Brain microvascular endothelial cell (primary cell): Measurements from ENCODE around the gene CHAT.

Experiments
- DNase-seq: peaks from one replicate; pipeline ENCODE4 v3.0.0-alpha.2; 2020
- H3K27ac ChIP-seq: fragments of 250-450 bp; sonication (Bioruptor Pico); 2 replicates; pipeline ENCODE4 v1.5.1; 2020; ENCODE audit warnings: mild to moderate bottlenecking, moderate library complexity
- H3K27me3 ChIP-seq: fragments of 250-450 bp; sonication (Bioruptor Pico); replicated peaks from 2 replicates; pipeline ENCODE4 v1.5.1; 2020; ENCODE audit warnings: mild to moderate bottlenecking
- H3K36me3 ChIP-seq: fragments of 250-450 bp; sonication (Bioruptor Pico); replicated peaks from 2 replicates; pipeline ENCODE4 v1.5.1; 2020; ENCODE audit warnings: mild to moderate bottlenecking
- H3K4me3 ChIP-seq: 2 replicates; pipeline ENCODE4 v1.5.1; 2011; ENCODE audit warnings: low read depth, mild to moderate bottlenecking, control low read depth, low read length, moderate library complexity
- CTCF ChIP-seq: IDR thresholded peaks from 2 replicates; pipeline ENCODE4 v1.5.1; 2011; ENCODE audit warnings: low read depth, mild to moderate bottlenecking, moderate library complexity, low read length, control low read depth, inconsistent platforms; ENCODE audit errors: missing control alignments
- in situ Hi-C: cut with HindIII; loops from 2 replicates; pipeline ENCODE4 v1.10.0; 2017; ENCODE audit warnings: low sequenced_read_pairs, low pct_ligation_motif_present

Gene CHAT

DNA sequence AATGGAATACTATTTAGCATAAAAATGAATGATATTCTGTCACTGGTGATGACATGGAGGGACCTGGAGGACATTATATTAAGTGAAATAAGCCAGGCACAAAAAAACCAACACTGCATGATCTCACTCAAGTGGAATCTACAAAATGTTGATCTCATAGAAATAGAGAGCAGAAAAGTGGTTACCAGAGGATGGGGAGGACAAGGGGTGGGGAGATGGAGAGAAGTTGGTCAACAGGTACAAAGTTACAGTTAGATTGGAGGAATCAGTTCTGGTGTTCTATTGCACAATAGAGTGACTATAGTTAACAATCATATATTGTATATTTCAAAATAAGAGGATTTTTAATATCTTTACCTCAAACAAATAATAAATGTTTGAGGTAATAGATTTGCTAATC lies 28.4 kb upstream of the CHAT start:
- DNase-seq = no peak
- Histone ChIP-seq H3K27ac (no peak overlapping the region), H3K36me3 (no peaks in the 10 kb centered on the region), H3K4me3 (no peak overlapping the region), H3K27me3 (no peaks in the 10 kb centered on the region)
- TF ChIP-seq CTCF = no peak
- in situ Hi-C loops = no loop called here

- TF ChIP-seq CTCF = no peak
- in situ Hi-C loops = no loop called here
Observed at GRCh38 chr10:49587981-49588380, 25.9 kb upstream of the CHAT start.

GRCh38 chr10:49592726-49593563 lies 20.9 kb upstream of the CHAT start:
- in situ Hi-C loops = no loop called here
- Histone ChIP-seq H3K27ac (no peak overlapping the region), H3K27me3 (no peaks in the 10 kb centered on the region), H3K36me3 (no peaks in the 10 kb centered on the region), H3K4me3 (no peak overlapping the region)
- TF ChIP-seq CTCF = peak; percentile 100
- DNase-seq = peak; percentile 46

More at GRCh38 chr10:49587981-49588380, 25.9 kb upstream of the CHAT start:
- H3K36me3 ChIP-seq = no peaks in the 10 kb centered on the region
- no peaks in the 10 kb centered on the region for H3K27me3 ChIP-seq
- H3K4me3 ChIP-seq = no peak overlapping the region
- no peak for DNase-seq
- no peak overlapping the region for H3K27ac ChIP-seq

DNA sequence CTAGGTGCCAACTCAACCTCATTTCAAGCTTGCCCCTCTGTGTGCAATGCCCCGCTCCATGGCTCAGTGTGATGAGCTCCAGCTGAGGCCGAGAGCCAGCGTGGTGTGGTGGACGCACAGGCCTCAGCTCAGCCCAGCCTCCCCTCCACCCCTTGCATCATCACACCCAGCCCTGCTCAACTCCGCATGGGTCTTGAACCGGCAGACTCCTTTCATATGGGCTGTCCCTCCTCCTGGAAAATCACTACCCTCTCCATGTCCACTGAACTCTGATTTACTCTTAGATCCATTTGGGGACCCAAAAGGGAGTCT lies 20.3 kb upstream of the CHAT start:
- no peaks in the 10 kb centered on the region for H3K36me3 ChIP-seq
- H3K4me3 ChIP-seq = no peak overlapping the region
- H3K27me3 ChIP-seq = no peaks in the 10 kb centered on the region
- no peak for TF ChIP-seq CTCF
- DNase-seq = no peak
- no peak overlapping the region for H3K27ac ChIP-seq
- in situ Hi-C loops = no loop called here

- Histone ChIP-seq H3K4me3 (no peak overlapping the region), H3K27ac (no peak overlapping the region), H3K36me3 (no peaks in the 10 kb centered on the region), H3K27me3 (no peaks in the 10 kb centered on the region)
- in situ Hi-C loops = no loop called here
- no peak for TF ChIP-seq CTCF
- DNase-seq = no peak
Observed at GRCh38 chr10:49593998-49594397, 19.8 kb upstream of the CHAT start.

- Histone ChIP-seq H3K27me3 (no peaks in the 10 kb centered on the region), H3K4me3 (no peak overlapping the region), H3K36me3 (no peaks in the 10 kb centered on the region), H3K27ac (no peak overlapping the region)
- TF ChIP-seq CTCF = peak; percentile 89
- peak; percentile 68 for DNase-seq
- in situ Hi-C loops = no loop called here
Observed at GRCh38 chr10:49594594-49594993, 19.2 kb upstream of the CHAT start.
